ENCODE results near the gene ASIC4.

Gene ASIC4

GRCh38 chr2:219554350-219554749 is 40.1 kb downstream of the ASIC4 start:
- no peak for DNase-seq

GRCh38 chr2:219555956-219556355 is 41.7 kb downstream of the ASIC4 start:
- no peak for DNase-seq

GRCh38 chr2:219556413-219556812 is 42.1 kb downstream of the ASIC4 start:
- no peak for DNase-seq

GRCh38 chr2:219557320-219557719 is 43.0 kb downstream of the ASIC4 start:
- DNase-seq, result no peak

- no peak for DNase-seq
Observed at GRCh38 chr2:219557791-219558785, 43.8 kb downstream of the ASIC4 start.

GRCh38 chr2:219559156-219559915 is 45.1 kb downstream of the ASIC4 start:
- no peak for DNase-seq

- DNase-seq, result peak; percentile 24 to 51 (median 35)
Observed at GRCh38 chr2:219560037-219560892, 46.0 kb downstream of the ASIC4 start.

- DNase-seq, result no peak
Observed at GRCh38 chr2:219560893-219561178, 46.6 kb downstream of the ASIC4 start.

GRCh38 chr2:219561179-219562048 is 47.1 kb downstream of the ASIC4 start:
- no peak for DNase-seq

- DNase-seq, result no peak
Observed at GRCh38 chr2:219562049-219563020, 48.1 kb downstream of the ASIC4 start.

GRCh38 chr2:219563271-219563928 is 49.1 kb downstream of the ASIC4 start:
- no peak for DNase-seq

GRCh38 chr2:219565130-219566080 is 51.1 kb downstream of the ASIC4 start:
- DNase-seq, result no peak

GRCh38 chr2:219566640-219567039 is 52.4 kb downstream of the ASIC4 start:
- no peak for DNase-seq

- no peak for DNase-seq
Observed at GRCh38 chr2:219567131-219567530, 52.8 kb downstream of the ASIC4 start.

GRCh38 chr2:219567791-219568361 is 53.6 kb downstream of the ASIC4 start:
- no peak for DNase-seq

- DNase-seq, result no peak
Observed at GRCh38 chr2:219569041-219569440, 54.8 kb downstream of the ASIC4 start.

- no peak for DNase-seq
Observed at GRCh38 chr2:219569635-219570034, 55.4 kb downstream of the ASIC4 start.

GRCh38 chr2:219570194-219570923 is 56.1 kb downstream of the ASIC4 start:
- DNase-seq, result peak in 1 of 3 donors; percentile 34
